GM23338 (cell line): ENCODE results near the gene SLC48A1. TPM values are rescaled to one million over a fixed set of nuclear protein-coding genes. Genes with fewer than 3 reads are reported as not detected.

Experiments used
- ATAC-seq: fragments of 200-7000 bp; cut with Tn5 transposase; 3 replicates; pipeline ENCODE4 v1.9.1; 2020
- DNase-seq: peaks from one replicate; pipeline ENCODE4 v3.0.0-alpha.2; 2015; ENCODE audit warnings: low spot score
- H2AFZ ChIP-seq: fragments of 200-600 bp; sonication (generic); 2 replicates; pipeline ENCODE4 v1.8.0; 2016; ENCODE audit warnings: antibody characterized with exemption, mild to moderate bottlenecking, moderate library complexity
- H3F3A ChIP-seq: fragments of 200-600 bp; sonication (generic); replicated peaks from 2 replicates; pipeline ENCODE4 v1.8.0; 2017; ENCODE audit warnings: antibody characterized with exemption, mixed run types, low read depth
- H3K27ac ChIP-seq: fragments of 200-600 bp; sonication (generic); 2 replicates; pipeline ENCODE4 v1.6.1; 2016; ENCODE audit warnings: low read depth
- H3K27me3 ChIP-seq: fragments of 200-600 bp; sonication (generic); 2 replicates; pipeline ENCODE4 v1.8.0; 2016; ENCODE audit warnings: mild to moderate bottlenecking, mixed run types, moderate library complexity; ENCODE audit not compliant: insufficient read depth
- H3K36me3 ChIP-seq: fragments of 200-600 bp; sonication (generic); 2 replicates; pipeline ENCODE4 v1.8.0; 2016; ENCODE audit warnings: mild to moderate bottlenecking; ENCODE audit not compliant: insufficient read depth
- H3K4me1 ChIP-seq: fragments of 200-600 bp; sonication (generic); 2 replicates; pipeline ENCODE4 v1.8.0; 2016; ENCODE audit warnings: mild to moderate bottlenecking, moderate library complexity; ENCODE audit not compliant: insufficient read depth
- H3K4me2 ChIP-seq: fragments of 200-600 bp; sonication (generic); 2 replicates; pipeline ENCODE4 v1.7.1; 2017; ENCODE audit warnings: mixed run types
- H3K4me3 ChIP-seq: fragments of 200-600 bp; sonication (generic); 2 replicates; pipeline ENCODE4 v1.6.1; 2016; ENCODE audit warnings: mixed run types
- H3K79me2 ChIP-seq: fragments of 200-600 bp; sonication (generic); replicated peaks from 2 replicates; pipeline ENCODE4 v1.8.0; 2017; ENCODE audit warnings: mild to moderate bottlenecking; ENCODE audit not compliant: insufficient read depth
- H3K9me2 ChIP-seq: fragments of 200-600 bp; sonication (generic); 2 replicates; pipeline ENCODE4 v1.8.0; 2017; ENCODE audit not compliant: insufficient read depth
- H4K20me1 ChIP-seq: fragments of 200-600 bp; sonication (generic); replicated peaks from 2 replicates; pipeline ENCODE4 v1.8.0; 2017; ENCODE audit warnings: mild to moderate bottlenecking; ENCODE audit not compliant: insufficient read depth
- H3K27ac Mint-ChIP-seq: 2 replicates; pipeline ENCODE4 v1.8.0; 2020; ENCODE audit warnings: inconsistent platforms, mild to moderate bottlenecking, moderate library complexity, mixed read lengths
- H3K27me3 Mint-ChIP-seq: 3 replicates; pipeline ENCODE4 v1.8.0; 2022; ENCODE audit warnings: low read depth, mild to moderate bottlenecking, moderate library complexity, mixed read lengths, inconsistent platforms; ENCODE audit not compliant: insufficient read depth, poor library complexity
- H3K36me3 Mint-ChIP-seq: 3 replicates; pipeline ENCODE4 v1.8.0; 2021; ENCODE audit warnings: low read depth, mild to moderate bottlenecking, inconsistent platforms, moderate library complexity, mixed read lengths
- H3K4me1 Mint-ChIP-seq: 3 replicates; pipeline ENCODE4 v1.8.0; 2020; ENCODE audit warnings: mild to moderate bottlenecking, inconsistent platforms, mixed read lengths
- H3K4me3 Mint-ChIP-seq: 3 replicates; pipeline ENCODE4 v1.8.0; 2021; ENCODE audit warnings: moderate library complexity, mild to moderate bottlenecking, inconsistent platforms, mixed read lengths
- H3K9me3 Mint-ChIP-seq: 3 replicates; pipeline ENCODE4 v1.8.0; 2020; ENCODE audit warnings: moderate library complexity, mild to moderate bottlenecking, inconsistent platforms, mixed read lengths
- CREB1 ChIP-seq: fragments of 250-450 bp; sonication (Bioruptor Pico); IDR thresholded peaks from 2 replicates; pipeline ENCODE4 v1.5.0; 2020; ENCODE audit warnings: low read depth, mild to moderate bottlenecking, moderate library complexity
- EZH2 ChIP-seq: fragments of 200-600 bp; sonication (generic); IDR thresholded peaks from one replicate; pipeline ENCODE4 v1.8.0; 2017; ENCODE audit warnings: antibody characterized with exemption, mild to moderate bottlenecking, low read depth; ENCODE audit not compliant: unreplicated experiment
- EZH2phosphoT487 ChIP-seq: fragments of 200-600 bp; sonication (generic); IDR thresholded peaks from one replicate; pipeline ENCODE4 v1.8.1; 2018; ENCODE audit warnings: antibody characterized with exemption; ENCODE audit not compliant: unreplicated experiment
- JUNB ChIP-seq: IDR thresholded peaks from one replicate; pipeline ENCODE4 v1.6.1; 2016; ENCODE audit warnings: antibody characterized with exemption; ENCODE audit not compliant: unreplicated experiment
- NANOG ChIP-seq: IDR thresholded peaks from 2 replicates; pipeline ENCODE4 v1.6.1; 2016; ENCODE audit warnings: antibody characterized with exemption, borderline replicate concordance
- POLR2AphosphoS5 ChIP-seq: IDR thresholded peaks from 2 replicates; pipeline ENCODE4 v1.6.1; 2016; ENCODE audit warnings: antibody characterized with exemption, low read depth
- STAT1 ChIP-seq: IDR thresholded peaks from one replicate; pipeline ENCODE4 v1.6.1; 2016; ENCODE audit warnings: antibody characterized with exemption; ENCODE audit not compliant: unreplicated experiment
- ZNF114 ChIP-seq: fragments of 250-450 bp; sonication (Bioruptor Pico); IDR thresholded peaks from 2 replicates; pipeline ENCODE4 v1.5.0; 2020; ENCODE audit warnings: mild to moderate bottlenecking, moderate library complexity
- ZNF331 ChIP-seq: fragments of 250-450 bp; sonication (Bioruptor Pico); IDR thresholded peaks from 2 replicates; pipeline ENCODE4 v1.5.0; 2020; ENCODE audit warnings: low read depth, mild to moderate bottlenecking, moderate library complexity
- polyA plus RNA-seq: library from polyadenylated mRNA; unstranded; fragments of >200 nt; fragmentation: Nextera tagmentation; extraction: Ambion mirVana; gene quantifications from 2 replicates; pipeline ENCODE4 v1.2.1, GENCODE V29; 2016
- total RNA-seq: library from RNA; depleted of rRNA; stranded (reverse); fragments of >200 nt; shearing (Covaris generic); gene quantifications from 2 replicates; pipeline ENCODE4 v1.2.3, GENCODE V29; 2014
- TF ChIP-seq, protein P1 (sequence below): IDR thresholded peaks from one replicate; pipeline ENCODE4 v1.6.1; 2018; ENCODE audit warnings: antibody characterized with exemption; ENCODE audit not compliant: unreplicated experiment
- TF ChIP-seq, protein P2 (sequence below): IDR thresholded peaks from 2 replicates; pipeline ENCODE4 v1.6.1; 2016; ENCODE audit warnings: antibody characterized with exemption
- TF ChIP-seq, protein P3 (sequence below), 2 experiments: fragments of 200-600 bp in 1 of 2; sonication (generic) in 1 of 2; conservative IDR thresholded peaks; 2 replicates each; pipeline versions ENCODE4 v1.5.1 to v1.6.1; 2016 to 2017; ENCODE audit warnings: antibody characterized with exemption in 2 of 2, low read depth in 2 of 2, mild to moderate bottlenecking in 2 of 2, moderate library complexity in 1 of 2
- TF ChIP-seq, protein P4 (sequence below): fragments of 250-450 bp; sonication (Bioruptor Pico); IDR thresholded peaks from 2 replicates; pipeline ENCODE4 v1.5.0; 2020; ENCODE audit warnings: mild to moderate bottlenecking, moderate library complexity

The SLC48A1 gene
- total and polyA plus RNA-seq, 2 experiments from 2014 or later = 5.8 to 9.0 TPM

DNA sequence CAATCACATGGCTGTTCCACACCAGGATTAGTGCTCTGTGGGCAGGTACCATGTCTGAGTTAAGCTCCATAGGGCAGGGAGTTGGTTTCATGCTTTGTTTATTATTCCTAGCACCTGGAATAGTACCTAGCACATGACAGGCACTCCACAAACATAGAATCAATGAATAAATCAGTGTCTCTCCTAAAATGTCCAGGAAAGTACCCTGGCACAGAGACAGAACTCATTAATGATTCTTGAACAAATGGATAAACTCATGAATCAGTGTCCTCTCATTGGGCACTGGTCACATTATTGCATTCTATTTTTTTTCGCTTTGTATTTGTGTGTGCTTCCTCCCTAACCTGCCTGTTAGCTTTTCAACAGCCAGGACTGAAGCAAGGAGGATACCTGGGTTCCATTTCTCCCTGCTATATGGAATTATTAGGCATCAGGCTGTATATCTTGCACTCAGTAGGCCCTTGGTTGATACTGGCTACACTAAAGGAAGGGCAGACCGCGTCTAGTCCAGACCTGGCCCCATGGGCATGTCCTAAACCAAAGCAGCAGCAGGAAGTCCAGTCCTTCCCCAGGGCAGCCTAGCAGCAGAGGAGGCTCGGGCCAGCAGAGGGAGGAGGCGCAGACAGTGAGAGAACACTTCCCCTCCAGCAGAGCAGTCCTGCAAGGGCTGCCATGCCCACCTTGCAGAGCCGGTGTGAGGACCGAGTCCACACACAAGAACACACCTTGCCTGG lies 28.3 kb downstream of the SLC48A1 start:
- Histone ChIP-seq H3K4me3 (no peak overlapping the region), H3K79me2 (peaks cover 57% of the 10 kb centered on the region), H3K27ac (no peak overlapping the region), H3K4me2 (no peak overlapping the region), H3K9me2 (no peaks in the 10 kb centered on the region), H3K27me3 (no peaks in the 10 kb centered on the region), H3F3A (no peaks in the 10 kb centered on the region), H3K4me1 (peaks cover 3% of the 10 kb centered on the region), H3K36me3 (no peaks in the 10 kb centered on the region), H2AFZ (no peak overlapping the region), H4K20me1 (peaks cover 13% of the 10 kb centered on the region)
- H3K4me1 Mint-ChIP-seq = peaks cover 68% of the 10 kb centered on the region
- TF ChIP-seq NANOG (no peak), EZH2 (no peak), ZNF331 (CRISPR knock-in tag) (no peak), EZH2phosphoT487 (no peak), ZNF114 (CRISPR knock-in tag) (no peak), CREB1 (CRISPR knock-in tag) (no peak), POLR2AphosphoS5 (no peak), JUNB (no peak), STAT1 (no peak)
- TF ChIP-seq, protein P1, sequence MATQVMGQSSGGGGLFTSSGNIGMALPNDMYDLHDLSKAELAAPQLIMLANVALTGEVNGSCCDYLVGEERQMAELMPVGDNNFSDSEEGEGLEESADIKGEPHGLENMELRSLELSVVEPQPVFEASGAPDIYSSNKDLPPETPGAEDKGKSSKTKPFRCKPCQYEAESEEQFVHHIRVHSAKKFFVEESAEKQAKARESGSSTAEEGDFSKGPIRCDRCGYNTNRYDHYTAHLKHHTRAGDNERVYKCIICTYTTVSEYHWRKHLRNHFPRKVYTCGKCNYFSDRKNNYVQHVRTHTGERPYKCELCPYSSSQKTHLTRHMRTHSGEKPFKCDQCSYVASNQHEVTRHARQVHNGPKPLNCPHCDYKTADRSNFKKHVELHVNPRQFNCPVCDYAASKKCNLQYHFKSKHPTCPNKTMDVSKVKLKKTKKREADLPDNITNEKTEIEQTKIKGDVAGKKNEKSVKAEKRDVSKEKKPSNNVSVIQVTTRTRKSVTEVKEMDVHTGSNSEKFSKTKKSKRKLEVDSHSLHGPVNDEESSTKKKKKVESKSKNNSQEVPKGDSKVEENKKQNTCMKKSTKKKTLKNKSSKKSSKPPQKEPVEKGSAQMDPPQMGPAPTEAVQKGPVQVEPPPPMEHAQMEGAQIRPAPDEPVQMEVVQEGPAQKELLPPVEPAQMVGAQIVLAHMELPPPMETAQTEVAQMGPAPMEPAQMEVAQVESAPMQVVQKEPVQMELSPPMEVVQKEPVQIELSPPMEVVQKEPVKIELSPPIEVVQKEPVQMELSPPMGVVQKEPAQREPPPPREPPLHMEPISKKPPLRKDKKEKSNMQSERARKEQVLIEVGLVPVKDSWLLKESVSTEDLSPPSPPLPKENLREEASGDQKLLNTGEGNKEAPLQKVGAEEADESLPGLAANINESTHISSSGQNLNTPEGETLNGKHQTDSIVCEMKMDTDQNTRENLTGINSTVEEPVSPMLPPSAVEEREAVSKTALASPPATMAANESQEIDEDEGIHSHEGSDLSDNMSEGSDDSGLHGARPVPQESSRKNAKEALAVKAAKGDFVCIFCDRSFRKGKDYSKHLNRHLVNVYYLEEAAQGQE = no peak
- TF ChIP-seq, protein P2, sequence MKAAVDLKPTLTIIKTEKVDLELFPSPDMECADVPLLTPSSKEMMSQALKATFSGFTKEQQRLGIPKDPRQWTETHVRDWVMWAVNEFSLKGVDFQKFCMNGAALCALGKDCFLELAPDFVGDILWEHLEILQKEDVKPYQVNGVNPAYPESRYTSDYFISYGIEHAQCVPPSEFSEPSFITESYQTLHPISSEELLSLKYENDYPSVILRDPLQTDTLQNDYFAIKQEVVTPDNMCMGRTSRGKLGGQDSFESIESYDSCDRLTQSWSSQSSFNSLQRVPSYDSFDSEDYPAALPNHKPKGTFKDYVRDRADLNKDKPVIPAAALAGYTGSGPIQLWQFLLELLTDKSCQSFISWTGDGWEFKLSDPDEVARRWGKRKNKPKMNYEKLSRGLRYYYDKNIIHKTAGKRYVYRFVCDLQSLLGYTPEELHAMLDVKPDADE = no peak
- TF ChIP-seq, protein P3, sequence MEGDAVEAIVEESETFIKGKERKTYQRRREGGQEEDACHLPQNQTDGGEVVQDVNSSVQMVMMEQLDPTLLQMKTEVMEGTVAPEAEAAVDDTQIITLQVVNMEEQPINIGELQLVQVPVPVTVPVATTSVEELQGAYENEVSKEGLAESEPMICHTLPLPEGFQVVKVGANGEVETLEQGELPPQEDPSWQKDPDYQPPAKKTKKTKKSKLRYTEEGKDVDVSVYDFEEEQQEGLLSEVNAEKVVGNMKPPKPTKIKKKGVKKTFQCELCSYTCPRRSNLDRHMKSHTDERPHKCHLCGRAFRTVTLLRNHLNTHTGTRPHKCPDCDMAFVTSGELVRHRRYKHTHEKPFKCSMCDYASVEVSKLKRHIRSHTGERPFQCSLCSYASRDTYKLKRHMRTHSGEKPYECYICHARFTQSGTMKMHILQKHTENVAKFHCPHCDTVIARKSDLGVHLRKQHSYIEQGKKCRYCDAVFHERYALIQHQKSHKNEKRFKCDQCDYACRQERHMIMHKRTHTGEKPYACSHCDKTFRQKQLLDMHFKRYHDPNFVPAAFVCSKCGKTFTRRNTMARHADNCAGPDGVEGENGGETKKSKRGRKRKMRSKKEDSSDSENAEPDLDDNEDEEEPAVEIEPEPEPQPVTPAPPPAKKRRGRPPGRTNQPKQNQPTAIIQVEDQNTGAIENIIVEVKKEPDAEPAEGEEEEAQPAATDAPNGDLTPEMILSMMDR (conservative IDR thresholded peaks at IDR 0.05; ENCODE audit: low read depth in 2 of 2) = no peak
- TF ChIP-seq, protein P4, sequence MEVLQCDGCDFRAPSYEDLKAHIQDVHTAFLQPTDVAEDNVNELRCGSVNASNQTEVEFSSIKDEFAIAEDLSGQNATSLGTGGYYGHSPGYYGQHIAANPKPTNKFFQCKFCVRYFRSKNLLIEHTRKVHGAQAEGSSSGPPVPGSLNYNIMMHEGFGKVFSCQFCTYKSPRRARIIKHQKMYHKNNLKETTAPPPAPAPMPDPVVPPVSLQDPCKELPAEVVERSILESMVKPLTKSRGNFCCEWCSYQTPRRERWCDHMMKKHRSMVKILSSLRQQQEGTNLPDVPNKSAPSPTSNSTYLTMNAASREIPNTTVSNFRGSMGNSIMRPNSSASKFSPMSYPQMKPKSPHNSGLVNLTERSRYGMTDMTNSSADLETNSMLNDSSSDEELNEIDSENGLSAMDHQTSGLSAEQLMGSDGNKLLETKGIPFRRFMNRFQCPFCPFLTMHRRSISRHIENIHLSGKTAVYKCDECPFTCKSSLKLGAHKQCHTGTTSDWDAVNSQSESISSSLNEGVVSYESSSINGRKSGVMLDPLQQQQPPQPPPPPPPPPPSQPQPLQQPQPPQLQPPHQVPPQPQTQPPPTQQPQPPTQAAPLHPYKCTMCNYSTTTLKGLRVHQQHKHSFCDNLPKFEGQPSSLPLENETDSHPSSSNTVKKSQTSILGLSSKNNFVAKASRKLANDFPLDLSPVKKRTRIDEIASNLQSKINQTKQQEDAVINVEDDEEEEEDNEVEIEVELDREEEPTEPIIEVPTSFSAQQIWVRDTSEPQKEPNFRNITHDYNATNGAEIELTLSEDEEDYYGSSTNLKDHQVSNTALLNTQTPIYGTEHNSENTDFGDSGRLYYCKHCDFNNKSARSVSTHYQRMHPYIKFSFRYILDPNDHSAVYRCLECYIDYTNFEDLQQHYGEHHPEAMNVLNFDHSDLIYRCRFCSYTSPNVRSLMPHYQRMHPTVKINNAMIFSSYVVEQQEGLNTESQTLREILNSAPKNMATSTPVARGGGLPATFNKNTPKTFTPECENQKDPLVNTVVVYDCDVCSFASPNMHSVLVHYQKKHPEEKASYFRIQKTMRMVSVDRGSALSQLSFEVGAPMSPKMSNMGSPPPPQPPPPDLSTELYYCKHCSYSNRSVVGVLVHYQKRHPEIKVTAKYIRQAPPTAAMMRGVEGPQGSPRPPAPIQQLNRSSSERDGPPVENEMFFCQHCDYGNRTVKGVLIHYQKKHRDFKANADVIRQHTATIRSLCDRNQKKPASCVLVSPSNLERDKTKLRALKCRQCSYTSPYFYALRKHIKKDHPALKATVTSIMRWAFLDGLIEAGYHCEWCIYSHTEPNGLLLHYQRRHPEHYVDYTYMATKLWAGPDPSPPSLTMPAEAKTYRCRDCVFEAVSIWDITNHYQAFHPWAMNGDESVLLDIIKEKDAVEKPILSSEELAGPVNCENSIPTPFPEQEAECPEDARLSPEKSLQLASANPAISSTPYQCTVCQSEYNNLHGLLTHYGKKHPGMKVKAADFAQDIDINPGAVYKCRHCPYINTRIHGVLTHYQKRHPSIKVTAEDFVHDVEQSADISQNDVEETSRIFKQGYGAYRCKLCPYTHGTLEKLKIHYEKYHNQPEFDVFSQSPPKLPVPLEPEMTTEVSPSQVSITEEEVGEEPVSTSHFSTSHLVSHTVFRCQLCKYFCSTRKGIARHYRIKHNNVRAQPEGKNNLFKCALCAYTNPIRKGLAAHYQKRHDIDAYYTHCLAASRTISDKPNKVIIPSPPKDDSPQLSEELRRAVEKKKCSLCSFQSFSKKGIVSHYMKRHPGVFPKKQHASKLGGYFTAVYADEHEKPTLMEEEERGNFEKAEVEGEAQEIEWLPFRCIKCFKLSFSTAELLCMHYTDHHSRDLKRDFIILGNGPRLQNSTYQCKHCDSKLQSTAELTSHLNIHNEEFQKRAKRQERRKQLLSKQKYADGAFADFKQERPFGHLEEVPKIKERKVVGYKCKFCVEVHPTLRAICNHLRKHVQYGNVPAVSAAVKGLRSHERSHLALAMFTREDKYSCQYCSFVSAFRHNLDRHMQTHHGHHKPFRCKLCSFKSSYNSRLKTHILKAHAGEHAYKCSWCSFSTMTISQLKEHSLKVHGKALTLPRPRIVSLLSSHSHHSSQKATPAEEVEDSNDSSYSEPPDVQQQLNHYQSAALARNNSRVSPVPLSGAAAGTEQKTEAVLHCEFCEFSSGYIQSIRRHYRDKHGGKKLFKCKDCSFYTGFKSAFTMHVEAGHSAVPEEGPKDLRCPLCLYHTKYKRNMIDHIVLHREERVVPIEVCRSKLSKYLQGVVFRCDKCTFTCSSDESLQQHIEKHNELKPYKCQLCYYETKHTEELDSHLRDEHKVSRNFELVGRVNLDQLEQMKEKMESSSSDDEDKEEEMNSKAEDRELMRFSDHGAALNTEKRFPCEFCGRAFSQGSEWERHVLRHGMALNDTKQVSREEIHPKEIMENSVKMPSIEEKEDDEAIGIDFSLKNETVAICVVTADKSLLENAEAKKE (CRISPR knock-in tag) = no peak
- peaks cover 26% of the 10 kb centered on the region for H3K36me3 Mint-ChIP-seq
- H3K9me3 Mint-ChIP-seq = peaks cover 2% of the 10 kb centered on the region; the same call in 2 of the 3 replicates
- peak; percentile 11 for ATAC-seq
- no peak overlapping the region for H3K27ac Mint-ChIP-seq
- DNase-seq = no peak
- H3K27me3 Mint-ChIP-seq = peaks cover 9% of the 10 kb centered on the region
- no peak overlapping the region; the same call in 2 of the 3 replicates for H3K4me3 Mint-ChIP-seq
